GM12873 (cell line): ENCODE data around the gene SOX9.

Source experiments
- CTCF ChIP-seq: IDR thresholded peaks from 2 replicates; pipeline ENCODE4 v1.5.1; 2012; ENCODE audit warnings: low read depth, mild to moderate bottlenecking, moderate library complexity, low read length, control low read depth; ENCODE audit not compliant: insufficient read depth; ENCODE audit errors: missing control alignments

The SOX9 gene

GRCh38 chr17:72167593-72167992 lies 46.8 kb downstream of the SOX9 start:
- no peak for TF ChIP-seq CTCF

GRCh38 chr17:72169823-72170222 lies 49.0 kb downstream of the SOX9 start:
- no peak for TF ChIP-seq CTCF

- TF ChIP-seq CTCF, result no peak
These were observed 51.2 kb downstream of the SOX9 start for GRCh38 chr17:72171703-72172667.

GRCh38 chr17:72173499-72174116 lies 52.8 kb downstream of the SOX9 start:
- TF ChIP-seq CTCF, result no peak

- TF ChIP-seq CTCF, result no peak
These were observed 54.4 kb downstream of the SOX9 start for GRCh38 chr17:72175263-72175662.
